ENCODE results near the gene PDE8A. TPM values are rescaled to one million over a fixed set of nuclear protein-coding genes. Genes with fewer than 3 reads are reported as not detected.
A peak's percentile ranks its signal among the peaks of the same experiment; 100 is the strongest.

Gene PDE8A
- total and polyA plus RNA-seq, 2 donors (not counting 1 experiment from before 2014, with no cell fraction given) = 17.4 to 51.1 TPM

DNA sequence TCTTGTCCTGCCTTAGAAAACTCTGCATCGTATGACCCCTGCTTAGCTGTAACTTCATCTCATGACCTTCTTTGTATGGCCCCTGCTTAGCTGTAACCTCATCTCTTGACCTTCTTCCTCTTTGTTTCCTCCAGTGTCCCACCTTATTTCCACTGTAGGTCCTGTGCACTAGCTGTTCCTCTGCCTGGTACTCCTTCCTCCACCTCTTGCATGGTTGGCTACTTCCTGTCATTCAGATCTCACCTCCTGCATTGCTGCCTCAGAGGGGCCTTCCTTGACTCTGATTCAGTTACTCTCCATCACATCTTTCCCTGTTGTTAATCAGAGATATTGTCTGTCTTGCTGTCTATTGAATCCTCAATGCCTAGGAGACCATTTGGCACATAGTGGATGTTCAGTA, 63.2 kb downstream of the PDE8A start:
- H3K27me3 Mint-ChIP-seq = no peaks in the 10 kb centered on the region
- no peak for TF ChIP-seq EZH2 (IDR thresholded peaks at IDR 0.05; ENCODE audit: borderline replicate concordance, insufficient read depth, low read depth, low read length, poor library complexity, severe bottlenecking)
- TF ChIP-seq, protein P1, sequence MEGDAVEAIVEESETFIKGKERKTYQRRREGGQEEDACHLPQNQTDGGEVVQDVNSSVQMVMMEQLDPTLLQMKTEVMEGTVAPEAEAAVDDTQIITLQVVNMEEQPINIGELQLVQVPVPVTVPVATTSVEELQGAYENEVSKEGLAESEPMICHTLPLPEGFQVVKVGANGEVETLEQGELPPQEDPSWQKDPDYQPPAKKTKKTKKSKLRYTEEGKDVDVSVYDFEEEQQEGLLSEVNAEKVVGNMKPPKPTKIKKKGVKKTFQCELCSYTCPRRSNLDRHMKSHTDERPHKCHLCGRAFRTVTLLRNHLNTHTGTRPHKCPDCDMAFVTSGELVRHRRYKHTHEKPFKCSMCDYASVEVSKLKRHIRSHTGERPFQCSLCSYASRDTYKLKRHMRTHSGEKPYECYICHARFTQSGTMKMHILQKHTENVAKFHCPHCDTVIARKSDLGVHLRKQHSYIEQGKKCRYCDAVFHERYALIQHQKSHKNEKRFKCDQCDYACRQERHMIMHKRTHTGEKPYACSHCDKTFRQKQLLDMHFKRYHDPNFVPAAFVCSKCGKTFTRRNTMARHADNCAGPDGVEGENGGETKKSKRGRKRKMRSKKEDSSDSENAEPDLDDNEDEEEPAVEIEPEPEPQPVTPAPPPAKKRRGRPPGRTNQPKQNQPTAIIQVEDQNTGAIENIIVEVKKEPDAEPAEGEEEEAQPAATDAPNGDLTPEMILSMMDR (IDR thresholded peaks at IDR 0.05) = no peak
- peaks cover 11% of the 10 kb centered on the region for H4K20me1 ChIP-seq (ENCODE audit: control insufficient read depth, insufficient read depth, low read length, poor library complexity, severe bottlenecking)
- no peak for DNase-seq
- ATAC-seq (ENCODE audit: low read depth) = peak; percentile 21
- H3K9me3 ChIP-seq (ENCODE audit: control extremely low read depth in 1 of 3, control insufficient read depth in 2 of 3, insufficient read depth in 1 of 3, low read length in 2 of 3) = no peaks in the 10 kb centered on the region
- ChIA-PET CTCF (interaction anchor here (0.7 to 3.7 kb wide), 21 partner anchors 10 to 471 kb away, joined by 3 to 21 read pairs (median 5); partner anchors contain the start of gene PDE8A), POLR2A (interaction anchor here (0.8 kb wide), 1 partner anchor 64 kb away, joined by 3 read pairs; no protein-coding TSS in a partner anchor)
- no peaks in the 10 kb centered on the region for H3K36me3 ChIP-seq (replicated peaks in 1 of 2; ENCODE audit: control extremely low read depth in 1 of 2, control insufficient read depth in 1 of 2, extremely low read depth in 1 of 2, insufficient read depth in 2 of 2, low read length in 1 of 2)
- H3K79me2 ChIP-seq (ENCODE audit: control insufficient read depth, insufficient read depth, low read length) = peaks cover 19% of the 10 kb centered on the region
- H2AFZ ChIP-seq (ENCODE audit: insufficient read depth, low read depth, low read length, poor library complexity, severe bottlenecking) = no peak overlapping the region
- no peaks in the 10 kb centered on the region for H3K9me3 Mint-ChIP-seq (ENCODE audit: insufficient read depth)
- H3K4me2 ChIP-seq (replicated peaks; ENCODE audit: low read depth, low read length, poor library complexity, severe bottlenecking) = no peak overlapping the region
- H3K4me3 Mint-ChIP-seq = no peak overlapping the region
- no peak overlapping the region for H3K27ac ChIP-seq (ENCODE audit: low read length in 2 of 2)
- peaks cover 35% of the 10 kb centered on the region for H3K4me1 Mint-ChIP-seq
- H3K27ac Mint-ChIP-seq = no peak overlapping the region
- WGBS (ENCODE audit: insufficient coverage) = 0% methylated on average over 1 of the region's 1 CpG
- intact Hi-C loops (cut with micrococcal nuclease) = loop anchor here (1.0 to 10.0 kb wide), 4 partner anchors 33 to 457 kb away; partner anchors contain the start of gene PDE8A
- H3K4me1 ChIP-seq (ENCODE audit: control insufficient read depth in 2 of 2, insufficient read depth in 2 of 2, low read length in 2 of 2) = peaks cover 3 to 9% of the 10 kb centered on the region in 2 donors
- H3K27me3 ChIP-seq (replicated peaks in 1 of 4; ENCODE audit: control extremely low read depth in 1 of 4, control insufficient read depth in 3 of 4, insufficient read depth in 4 of 4, low read length in 3 of 4) = no peaks in the 10 kb centered on the region
- H3K9ac ChIP-seq (ENCODE audit: low read length) = no peak overlapping the region
- H3K4me3 ChIP-seq (ENCODE audit: control extremely low read depth in 1 of 5, extremely low read depth in 1 of 5, insufficient read depth in 1 of 5, low read depth in 2 of 5, low read length in 4 of 5) = no peak overlapping the region

DNA sequence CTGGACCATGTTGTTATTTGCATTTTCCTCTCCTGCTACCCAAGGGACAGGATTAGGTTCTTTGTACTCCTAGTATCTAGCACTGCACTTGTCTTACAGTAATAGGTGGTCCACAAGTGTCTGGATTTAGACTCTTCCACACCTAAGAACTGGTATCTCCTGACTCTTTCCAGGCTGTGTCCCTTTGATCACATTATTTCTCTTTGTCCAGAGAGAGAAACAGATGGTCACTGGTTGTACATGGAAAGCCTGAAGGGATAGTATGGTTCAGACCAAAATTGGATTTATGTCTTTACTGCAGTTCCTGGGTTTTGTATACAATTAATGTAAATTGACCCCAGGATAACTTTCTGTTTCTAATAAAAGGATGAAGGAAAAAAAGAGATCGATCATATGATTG, 64.0 kb downstream of the PDE8A start:
- no peak for TF ChIP-seq EZH2 (IDR thresholded peaks at IDR 0.05; ENCODE audit: borderline replicate concordance, insufficient read depth, low read depth, low read length, poor library complexity, severe bottlenecking)
- TF ChIP-seq, protein P1 (IDR thresholded peaks at IDR 0.05) = no peak
- peaks cover 18% of the 10 kb centered on the region for H4K20me1 ChIP-seq (ENCODE audit: control insufficient read depth, insufficient read depth, low read length, poor library complexity, severe bottlenecking)
- peaks cover 38% of the 10 kb centered on the region for H3K4me1 Mint-ChIP-seq
- H3K9me3 Mint-ChIP-seq (ENCODE audit: insufficient read depth) = no peaks in the 10 kb centered on the region
- no peak for DNase-seq
- WGBS (ENCODE audit: insufficient coverage) = no CpG with 5 or more reads among the region's 1 CpG
- intact Hi-C loops (cut with micrococcal nuclease) = loop anchor here (5.0 to 10.0 kb wide), 2 partner anchors 33 to 61 kb away; partner anchors contain the start of gene PDE8A
- H3K9me3 ChIP-seq (ENCODE audit: control extremely low read depth in 1 of 3, control insufficient read depth in 2 of 3, insufficient read depth in 1 of 3, low read length in 2 of 3) = no peaks in the 10 kb centered on the region
- H3K27ac Mint-ChIP-seq = peak overlapping the region; percentile 38
- no peak overlapping the region for H3K9ac ChIP-seq (ENCODE audit: low read length)
- peaks cover 24% of the 10 kb centered on the region for H3K79me2 ChIP-seq (ENCODE audit: control insufficient read depth, insufficient read depth, low read length)
- no peak overlapping the region for H3K4me3 Mint-ChIP-seq
- H2AFZ ChIP-seq (ENCODE audit: insufficient read depth, low read depth, low read length, poor library complexity, severe bottlenecking) = no peak overlapping the region
- no peak overlapping the region for H3K27ac ChIP-seq (ENCODE audit: low read length in 2 of 2)
- no peaks in the 10 kb centered on the region for H3K27me3 ChIP-seq (replicated peaks in 1 of 4; ENCODE audit: control extremely low read depth in 1 of 4, control insufficient read depth in 3 of 4, insufficient read depth in 4 of 4, low read length in 3 of 4)
- no peaks in the 10 kb centered on the region for H3K36me3 ChIP-seq (replicated peaks in 1 of 2; ENCODE audit: control extremely low read depth in 1 of 2, control insufficient read depth in 1 of 2, extremely low read depth in 1 of 2, insufficient read depth in 2 of 2, low read length in 1 of 2)
- POLR2A ChIA-PET = no interaction called here
- peaks cover 3 to 12% of the 10 kb centered on the region in 2 donors for H3K4me1 ChIP-seq (ENCODE audit: control insufficient read depth in 2 of 2, insufficient read depth in 2 of 2, low read length in 2 of 2)
- no peaks in the 10 kb centered on the region for H3K27me3 Mint-ChIP-seq
- no peak overlapping the region for H3K4me3 ChIP-seq (ENCODE audit: control extremely low read depth in 1 of 5, extremely low read depth in 1 of 5, insufficient read depth in 1 of 5, low read depth in 2 of 5, low read length in 4 of 5)
- CTCF ChIA-PET = interaction anchor here (0.7 to 3.7 kb wide), 10 partner anchors 13 to 460 kb away, joined by 3 to 21 read pairs (median 8); no protein-coding TSS in a partner anchor
- ATAC-seq (ENCODE audit: low read depth) = no peak
- H3K4me2 ChIP-seq (replicated peaks; ENCODE audit: low read depth, low read length, poor library complexity, severe bottlenecking) = no peak overlapping the region

Data from B cell (primary cell).